Esophagus squamous epithelium (tissue), 5 donors: ENCODE results near the gene CSRNP3. TPM values are rescaled to one million over a fixed set of nuclear protein-coding genes. Genes with fewer than 3 reads are reported as not detected.
"Not testable (repeated sequence)": the region's sequence is repeated elsewhere in the genome, so short reads cannot be mapped to it uniquely, and the experiment has no call there.

ENCODE experiments used
- DNase-seq: peaks from one replicate; lab custom pipeline; 2025; lab: John Stamatoyannopoulos, UW
- H3K27ac ChIP-seq, 4 donors: fragments of 200-600 bp; sonication (generic); one replicate each; pipeline ENCODE4 v1.5.1; 2016 to 2019; ENCODE audit warnings: mild to moderate bottlenecking in 1 of 4
- H3K27me3 ChIP-seq, 4 donors: fragments of 200-600 bp; sonication (generic); 1 replicate in 3 of 4; 2 replicates in 1 of 4; pipeline versions ENCODE4 v1.5.1 to v1.6.0; 2017 to 2021; ENCODE audit warnings: antibody characterized with exemption in 1 of 4
- H3K36me3 ChIP-seq, 3 donors: fragments of 200-600 bp; sonication (generic); one replicate each; pipeline ENCODE4 v1.5.1; 2016 to 2019
- H3K4me1 ChIP-seq, 3 donors: fragments of 200-600 bp; sonication (generic); one replicate each; pipeline ENCODE4 v1.5.1; 2017 to 2019
- H3K4me3 ChIP-seq, 4 donors: fragments of 200-600 bp; sonication (generic); 1 replicate in 3 of 4; 2 replicates in 1 of 4; pipeline ENCODE4 v1.5.1; 2016 to 2019; ENCODE audit warnings: mild to moderate bottlenecking in 2 of 4, moderate library complexity in 1 of 4
- H3K9me3 ChIP-seq, 3 donors: fragments of 200-600 bp; sonication (generic); one replicate each; pipeline ENCODE4 v1.5.1; 2016 to 2019
- CTCF ChIP-seq, 6 experiments: fragments of 450-650 bp in 4 of 6; fragments of 200-600 bp in 2 of 6; sonication (generic) in 2 of 6; IDR thresholded peaks; one replicate each; pipeline ENCODE4 v1.5.1; 2016 to 2019; ENCODE audit warnings: antibody characterized with exemption in 6 of 6, mild to moderate bottlenecking in 4 of 6, moderate library complexity in 4 of 6
- POLR2A ChIP-seq, 4 donors: fragments of 450-650 bp; IDR thresholded peaks; one replicate each; pipeline ENCODE4 v1.6.1; 2017; ENCODE audit warnings: antibody characterized with exemption in 4 of 4, mild to moderate bottlenecking in 4 of 4, moderate library complexity in 3 of 4
- WGBS, 2 donors: methylation state at CpG; one replicate each; pipeline ENCODE4 v1.1.5; 2018; 5-methylcytosine and 5-hydroxymethylcytosine counted together
- intact Hi-C: fragments of 100-400 bp; cut with DNase I; formaldehyde crosslinking; loops from one replicate; pipeline ENCODE4 v1.15.0; 2022
- total RNA-seq, 4 donors: library from RNA; depleted of rRNA; stranded (reverse); fragments of >200 nt; gene quantifications; one replicate each; pipeline ENCODE4 v1.1.0, GENCODE V29; 2016
- donor health status: DM: yes; HTN: yes; CAD: no.

CSRNP3 gene
- total RNA-seq, 4 donors from 2014 or later: 0.57 to 1.5 (median 0.81) TPM

- Histone ChIP-seq H3K4me3 (no peak overlapping the region), H3K9me3 (no peaks in the 10 kb centered on the region), H3K27ac (no peak overlapping the region), H3K4me1 (no peaks in the 10 kb centered on the region), H3K36me3 (peaks cover 0 to 4% (median 0%) of the 10 kb centered on the region in 3 donors), H3K27me3 (no peaks in the 10 kb centered on the region)
- no peak for DNase-seq
- TF ChIP-seq CTCF (IDR thresholded peaks at IDR 0.05) (no peak), POLR2A (IDR thresholded peaks at IDR 0.05) (no peak)
- intact Hi-C loops: no loop called here
These were observed 193.2 kb downstream of the CSRNP3 start for GRCh38 chr2:165662720-165663119.

- no peaks in the 10 kb centered on the region for H3K36me3 ChIP-seq
- no peak for DNase-seq
- no peak overlapping the region for H3K27ac ChIP-seq
- no peaks in the 10 kb centered on the region for H3K4me1 ChIP-seq
- H3K9me3 ChIP-seq: no peaks in the 10 kb centered on the region
- H3K27me3 ChIP-seq: no peaks in the 10 kb centered on the region
- WGBS, 2 donors: 61 to 63% methylated on average over 2 of the region's 2 CpGs
- intact Hi-C loops: no loop called here
- no peak for TF ChIP-seq POLR2A (IDR thresholded peaks at IDR 0.05)
- TF ChIP-seq CTCF (IDR thresholded peaks at IDR 0.05): no peak
- H3K4me3 ChIP-seq: no peak overlapping the region
These were observed 196.1 kb downstream of the CSRNP3 start for GRCh38 chr2:165665614-165666013.

- H3K27ac ChIP-seq: not testable (repeated sequence)
These were observed 196.6 kb downstream of the CSRNP3 start for GRCh38 chr2:165666073-165666472.

GRCh38 chr2:165666605-165667004 lies 197.1 kb downstream of the CSRNP3 start:
- no peak for TF ChIP-seq POLR2A (IDR thresholded peaks at IDR 0.05)
- TF ChIP-seq CTCF (IDR thresholded peaks at IDR 0.05): no peak
- no peaks in the 10 kb centered on the region for H3K36me3 ChIP-seq
- 86 to 94% methylated on average over 2 of the region's 2 CpGs for WGBS, 2 donors

More at GRCh38 chr2:165666073-165666472, 196.6 kb downstream of the CSRNP3 start:
- H3K4me3 ChIP-seq, H3K36me3 ChIP-seq, H3K4me1 ChIP-seq, DNase-seq, intact Hi-C loops, H3K9me3 ChIP-seq, H3K27me3 ChIP-seq: not testable (repeated sequence)

GRCh38 chr2:165667375-165667774 lies 197.9 kb downstream of the CSRNP3 start:
- Histone ChIP-seq H3K9me3 (no peaks in the 10 kb centered on the region), H3K36me3 (no peaks in the 10 kb centered on the region), H3K27me3 (no peaks in the 10 kb centered on the region), H3K4me1 (no peaks in the 10 kb centered on the region), H3K4me3 (no peak overlapping the region), H3K27ac (no peak overlapping the region)
- WGBS, 2 donors: 42 to 47% methylated on average over 2 of the region's 2 CpGs
- intact Hi-C loops: no loop called here
- DNase-seq: no peak
- TF ChIP-seq CTCF (IDR thresholded peaks at IDR 0.05) (no peak), POLR2A (IDR thresholded peaks at IDR 0.05) (no peak)

More at GRCh38 chr2:165666605-165667004, 197.1 kb downstream of the CSRNP3 start:
- Histone ChIP-seq H3K27ac (no peak overlapping the region), H3K4me3 (no peak overlapping the region), H3K27me3 (no peaks in the 10 kb centered on the region), H3K9me3 (no peaks in the 10 kb centered on the region), H3K4me1 (no peaks in the 10 kb centered on the region)
- no peak for DNase-seq
- intact Hi-C loops: no loop called here

- Histone ChIP-seq H3K36me3 (peaks cover 0 to 30% (median 0%) of the 10 kb centered on the region in 3 donors), H3K27me3 (no peaks in the 10 kb centered on the region), H3K4me1 (peaks cover 0 to 4% (median 0%) of the 10 kb centered on the region in 3 donors), H3K9me3 (no peaks in the 10 kb centered on the region), H3K4me3 (no peak overlapping the region), H3K27ac (no peak overlapping the region)
- TF ChIP-seq CTCF (IDR thresholded peaks at IDR 0.05) (no peak), POLR2A (IDR thresholded peaks at IDR 0.05) (no peak)
- WGBS, 2 donors: 92 to 97% methylated on average over 2 of the region's 2 CpGs
- DNase-seq: no peak
- intact Hi-C loops: no loop called here
These were observed 205.3 kb downstream of the CSRNP3 start for GRCh38 chr2:165674780-165675179.
